C4-2B (cell line): ENCODE data around the gene LOXHD1.

Source experiments
- CTCF ChIP-seq: fragments of 450-650 bp; conservative IDR thresholded peaks from 2 replicates; pipeline ENCODE4 v1.5.1; 2017; ENCODE audit warnings: mild to moderate bottlenecking
- ZFX ChIP-seq: fragments of 450-650 bp; IDR thresholded peaks from 2 replicates; pipeline ENCODE4 v1.6.1; 2017

- TF ChIP-seq CTCF (no peak), ZFX (no peak)
These were observed 90.9 kb downstream of the LOXHD1 start for GRCh38 chr18:46566111-46566510.
